ENCODE measurements around the gene POU2F1.

The POU2F1 gene

DNA sequence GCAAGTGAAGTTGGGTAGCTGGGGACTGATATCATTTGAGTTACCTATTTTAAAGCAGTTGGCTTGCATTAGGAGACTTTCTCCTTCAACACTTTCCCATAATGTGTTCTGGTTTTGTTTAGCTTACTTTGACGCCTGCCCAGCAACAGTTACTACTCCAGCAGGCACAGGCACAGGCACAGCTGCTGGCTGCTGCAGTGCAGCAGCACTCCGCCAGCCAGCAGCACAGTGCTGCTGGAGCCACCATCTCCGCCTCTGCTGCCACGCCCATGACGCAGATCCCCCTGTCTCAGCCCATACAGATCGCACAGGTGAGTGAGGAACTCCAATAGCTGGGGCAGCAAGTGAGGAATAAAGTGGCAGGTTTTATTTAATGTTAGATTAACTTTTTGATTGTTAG lies 153.3 kb downstream of the POU2F1 start:
- DNase-seq: no peak

DNA sequence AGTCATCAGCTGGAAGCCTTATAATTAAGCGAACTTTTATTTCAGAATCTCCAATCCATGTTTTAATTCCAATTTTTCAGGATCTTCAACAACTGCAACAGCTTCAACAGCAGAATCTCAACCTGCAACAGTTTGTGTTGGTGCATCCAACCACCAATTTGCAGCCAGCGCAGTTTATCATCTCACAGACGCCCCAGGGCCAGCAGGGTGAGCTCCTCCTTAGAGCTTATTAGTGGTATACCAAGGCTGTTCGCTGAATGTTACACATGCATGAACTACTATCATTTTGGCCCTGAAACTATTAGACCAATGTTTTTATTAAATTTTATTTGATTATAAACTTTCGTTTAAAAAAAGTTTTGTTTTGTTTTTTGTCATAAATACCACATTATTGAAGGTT lies 155.3 kb downstream of the POU2F1 start:
- DNase-seq: no peak

DNA sequence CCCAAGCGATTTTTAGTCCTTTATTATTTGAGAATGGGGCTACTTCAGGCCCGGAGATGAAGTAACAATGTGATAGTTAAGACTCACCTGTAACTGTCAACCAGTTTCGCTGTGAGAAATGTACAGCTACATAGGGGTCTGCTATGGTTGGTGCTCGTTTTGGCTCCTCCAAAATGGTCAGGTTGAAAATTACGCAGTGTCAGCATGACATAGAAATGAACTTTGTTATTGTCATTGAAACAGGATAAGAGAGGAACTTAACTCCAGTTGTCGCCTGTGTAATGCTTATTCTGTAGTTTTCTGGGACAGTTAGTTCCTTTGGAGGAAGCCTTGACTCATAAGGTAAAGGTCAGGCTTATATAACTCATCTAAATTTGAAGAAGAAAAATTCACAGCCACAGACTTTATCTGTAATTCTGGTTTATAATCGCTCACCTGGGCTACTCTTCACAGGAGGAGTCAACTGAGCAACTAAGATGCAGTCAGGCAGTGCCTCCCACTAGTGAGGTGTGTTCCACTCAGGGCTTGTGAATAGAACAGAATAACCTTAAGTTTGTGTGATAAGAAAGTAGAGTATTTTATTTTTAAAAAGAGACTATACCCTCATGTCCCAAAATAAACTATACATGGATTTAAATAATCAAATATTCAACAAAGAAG lies 166.7 kb downstream of the POU2F1 start:
- no peak for DNase-seq

DNA sequence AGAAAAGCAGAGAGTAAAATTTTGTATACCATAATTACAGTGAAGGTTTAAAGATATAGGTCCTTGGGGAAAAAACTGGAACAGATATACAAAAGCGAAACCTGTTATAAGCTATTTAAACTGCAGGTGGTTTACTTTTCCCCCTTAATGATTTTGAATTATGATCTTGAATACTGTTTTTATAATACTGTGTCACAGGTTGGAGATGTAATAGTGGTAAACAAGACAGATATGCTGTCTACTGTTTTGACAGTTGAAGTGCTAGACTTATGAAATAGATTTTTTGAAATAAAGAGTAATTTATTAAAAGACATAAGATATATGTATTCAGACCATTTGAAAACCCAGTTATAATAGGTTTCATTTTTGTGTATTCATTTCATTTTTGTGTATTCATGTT lies 168.3 kb downstream of the POU2F1 start:
- DNase-seq: no peak

DNA sequence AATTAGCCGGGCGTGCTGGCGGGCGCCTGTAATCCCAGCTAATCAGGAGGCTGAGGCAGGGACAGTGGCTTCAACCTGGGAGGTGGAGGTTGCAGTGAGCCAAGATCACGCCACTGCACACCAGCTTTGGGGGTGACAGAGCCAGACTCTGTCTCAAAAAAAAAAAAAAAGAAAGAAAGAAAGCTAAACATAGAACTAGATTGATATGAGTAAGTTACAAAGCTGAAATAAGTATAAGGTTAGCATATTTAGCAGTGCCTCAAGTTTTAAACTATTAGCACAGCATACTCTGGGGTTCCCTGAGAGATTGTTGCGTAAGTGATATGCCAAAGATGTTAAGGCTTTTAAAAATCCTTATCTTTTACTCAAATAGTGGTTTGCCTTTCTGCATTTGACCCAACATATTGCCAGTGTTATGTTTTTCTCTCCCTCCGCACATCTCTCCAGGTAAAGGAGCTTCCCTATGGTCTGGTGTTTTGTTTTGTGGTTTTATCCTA lies 171.6 kb downstream of the POU2F1 start:
- DNase-seq: no peak

DNA sequence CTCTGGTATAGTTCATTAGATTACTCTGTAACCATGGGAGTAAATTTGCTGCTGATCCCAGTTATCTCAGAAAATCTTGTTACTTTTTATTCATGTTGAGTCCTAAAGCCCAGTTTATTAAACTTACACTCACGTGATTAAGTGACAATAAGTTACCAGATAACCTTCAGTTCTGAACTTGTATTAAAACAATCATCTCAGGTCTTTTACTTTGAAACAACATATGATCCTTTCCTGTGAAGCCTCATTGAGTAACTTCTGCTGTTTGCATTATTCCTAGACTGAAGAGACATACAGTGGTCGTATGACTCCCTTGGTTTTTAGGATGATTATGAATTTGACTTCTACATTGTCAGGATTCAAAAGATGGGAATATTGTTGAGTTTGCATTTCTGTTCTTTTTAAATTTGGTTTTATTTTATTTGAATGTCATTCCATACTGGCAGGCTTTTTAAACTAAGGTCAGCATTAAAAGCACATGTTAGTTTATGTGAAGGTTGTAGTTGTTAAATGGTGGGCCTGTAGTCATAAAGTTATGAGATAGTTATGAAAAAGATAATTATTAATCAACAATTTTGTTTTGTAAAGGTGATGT lies 179.8 kb downstream of the POU2F1 start:
- DNase-seq: no peak

DNA sequence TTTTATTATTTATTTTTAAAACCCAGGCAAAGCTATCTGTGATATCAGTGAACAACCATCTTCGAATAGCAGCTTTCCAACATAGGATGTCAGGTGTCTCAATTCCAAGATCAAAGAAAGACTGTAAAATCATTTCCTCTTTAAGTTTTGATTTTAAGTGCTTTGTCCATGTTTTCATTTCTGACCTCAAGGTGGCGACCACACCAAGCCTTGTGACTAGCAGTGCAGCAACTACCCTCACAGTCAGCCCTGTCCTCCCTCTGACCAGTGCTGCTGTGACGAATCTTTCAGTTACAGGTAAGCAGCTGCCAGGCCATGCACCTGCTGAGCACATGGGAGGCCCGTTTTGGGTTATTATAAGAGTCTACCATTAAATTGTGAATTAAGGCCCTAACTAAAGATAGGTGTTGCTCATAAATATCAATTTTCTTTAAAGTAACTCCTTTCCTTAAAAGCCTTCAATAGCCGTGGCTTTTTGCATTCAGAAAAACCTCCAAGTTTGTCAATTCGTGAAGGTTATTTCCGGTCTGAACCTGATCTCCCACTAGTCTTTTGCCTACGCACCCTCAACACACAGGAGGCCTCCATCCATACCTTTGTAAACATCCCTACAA lies 180.7 kb downstream of the POU2F1 start:
- DNase-seq: peak; percentile 79

DNA sequence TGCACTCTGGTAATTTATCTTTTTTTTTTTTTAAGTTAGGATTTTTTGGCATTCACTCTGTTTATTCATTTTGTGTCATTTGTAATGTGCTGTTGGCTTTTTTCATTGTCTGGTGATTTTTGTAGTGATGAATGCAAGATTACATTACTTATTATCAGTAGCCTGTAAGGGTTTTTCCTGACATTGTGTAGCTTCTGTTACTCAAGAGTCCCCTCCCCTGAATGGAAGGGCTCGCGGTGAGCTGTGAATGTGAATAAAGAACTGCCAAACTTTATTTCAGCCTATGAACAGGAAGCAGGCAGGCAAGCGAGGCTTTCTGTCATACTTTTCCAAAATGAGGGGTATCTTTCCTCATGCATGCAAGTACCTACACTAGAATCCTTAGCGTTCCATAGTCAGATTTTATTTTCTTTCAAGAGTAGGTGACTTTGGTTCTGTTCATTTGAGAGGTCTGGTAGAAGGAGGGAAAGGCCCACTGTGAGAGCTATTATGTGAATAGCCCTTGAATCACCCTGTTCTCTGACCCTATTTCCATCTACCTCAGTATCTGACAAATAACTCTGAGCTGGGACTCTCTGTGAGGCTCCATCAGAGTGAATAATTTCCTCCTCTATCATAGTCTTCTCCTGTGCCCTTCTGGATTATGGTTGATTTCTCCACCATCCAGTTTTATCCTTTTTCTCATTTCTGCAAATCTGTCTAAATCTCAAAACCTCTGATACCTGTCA lies 183.6 kb downstream of the POU2F1 start:
- no peak for DNase-seq

DNA sequence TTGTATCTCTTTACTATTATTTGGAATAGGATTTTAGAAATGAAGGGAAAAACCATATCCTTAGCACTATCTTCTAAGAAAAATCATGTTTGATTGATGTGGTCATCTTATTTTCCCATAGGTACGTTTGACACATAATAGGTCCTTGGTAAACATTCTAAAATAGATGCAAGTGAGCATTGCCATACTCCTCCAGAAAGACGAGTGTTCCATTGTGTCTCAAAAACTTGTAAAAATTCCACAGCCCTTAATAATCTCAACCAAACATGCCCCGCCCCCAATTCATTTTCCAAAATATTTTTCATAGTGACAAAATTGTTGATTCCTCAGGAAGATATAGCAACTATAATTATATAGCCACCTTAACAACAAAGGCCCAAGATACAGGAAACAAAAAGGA lies 184.2 kb downstream of the POU2F1 start:
- DNase-seq: no peak

DNA sequence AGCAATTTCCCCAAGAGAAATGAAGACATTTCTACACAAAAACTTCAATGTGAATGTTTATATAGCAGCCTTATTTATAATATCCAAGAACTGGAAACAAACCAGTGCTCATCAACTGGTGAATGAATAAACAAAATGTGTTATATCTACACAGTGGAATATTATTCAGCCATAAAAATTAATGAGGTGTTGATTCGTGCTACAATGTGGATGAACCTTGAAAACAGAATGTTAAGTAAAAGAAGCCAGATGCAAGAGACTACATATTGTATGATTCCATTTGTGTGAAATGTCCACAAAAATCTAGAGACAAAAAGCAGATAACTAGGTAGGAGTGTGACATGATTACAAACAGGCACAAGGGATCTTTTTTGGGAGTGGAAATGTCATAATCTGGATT lies 187.7 kb downstream of the POU2F1 start:
- no peak for DNase-seq

DNA sequence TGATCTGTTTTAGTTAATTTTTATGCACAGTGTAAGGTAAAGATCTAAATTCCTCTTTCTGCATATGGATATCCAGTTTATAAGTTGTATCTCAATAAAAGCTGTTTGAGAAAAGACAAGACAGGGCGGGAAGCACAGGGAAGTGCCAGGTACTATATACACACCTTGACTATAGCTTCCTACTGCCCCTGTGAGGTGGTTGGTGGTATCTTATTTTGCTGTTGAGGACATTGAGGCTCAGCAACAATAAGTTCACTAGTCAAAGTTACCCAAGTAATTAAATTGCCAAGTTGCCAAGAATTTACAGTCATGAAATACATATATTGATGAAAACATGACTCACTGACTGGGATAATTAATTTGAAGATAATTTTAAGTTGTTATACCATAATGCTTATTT lies 188.5 kb downstream of the POU2F1 start:
- no peak for DNase-seq

DNA sequence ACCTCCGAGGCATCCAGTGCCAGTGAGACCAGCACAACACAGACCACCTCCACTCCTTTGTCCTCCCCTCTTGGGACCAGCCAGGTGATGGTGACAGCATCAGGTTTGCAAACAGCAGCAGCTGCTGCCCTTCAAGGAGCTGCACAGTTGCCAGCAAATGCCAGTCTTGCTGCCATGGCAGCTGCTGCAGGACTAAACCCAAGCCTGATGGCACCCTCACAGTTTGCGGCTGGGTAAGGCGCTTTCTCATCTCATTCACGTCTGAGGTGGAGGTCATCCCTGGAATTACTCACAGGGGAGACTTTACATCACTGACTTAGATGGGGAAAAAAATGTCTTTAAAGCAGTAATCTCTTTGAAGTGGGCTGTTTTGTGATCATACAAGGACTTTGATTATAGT lies 191.4 kb downstream of the POU2F1 start:
- no peak for DNase-seq

DNA sequence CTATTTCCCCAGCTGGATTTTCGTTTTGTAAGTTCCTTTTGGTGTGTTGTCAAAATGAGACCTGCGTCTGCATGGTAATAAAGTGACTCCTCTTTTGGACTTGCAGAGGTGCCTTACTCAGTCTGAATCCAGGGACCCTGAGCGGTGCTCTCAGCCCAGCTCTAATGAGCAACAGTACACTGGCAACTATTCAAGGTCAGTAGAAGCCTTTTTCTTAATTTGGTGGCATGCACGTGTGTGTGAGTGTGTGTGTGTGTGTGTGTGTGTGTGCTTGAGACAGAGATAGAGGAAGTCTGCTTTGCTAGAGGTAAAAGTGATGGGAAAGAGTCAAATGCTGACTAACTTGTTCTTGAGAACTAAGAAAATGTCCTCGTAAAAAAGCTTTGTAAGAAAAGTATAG lies 192.2 kb downstream of the POU2F1 start:
- DNase-seq: no peak

DNA sequence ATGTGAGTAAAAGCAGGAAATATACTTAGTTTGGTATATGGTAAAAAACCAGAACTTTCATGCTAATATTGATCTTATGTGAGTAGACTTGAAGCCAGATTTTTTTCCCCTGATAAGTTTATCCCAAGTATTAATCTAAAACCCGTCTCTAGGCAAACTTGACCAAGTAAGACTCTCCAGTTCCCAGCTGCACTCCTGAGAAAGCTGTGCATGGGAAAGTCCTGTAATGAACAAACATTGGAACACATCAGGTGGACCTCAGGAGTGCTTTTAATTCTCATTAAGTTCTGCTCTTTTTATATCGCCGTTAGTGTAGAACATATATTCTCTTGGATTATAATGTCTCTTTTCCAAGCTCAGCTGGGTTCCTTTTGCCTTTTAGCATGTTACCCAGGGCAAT lies 192.6 kb downstream of the POU2F1 start:
- DNase-seq: no peak

DNA sequence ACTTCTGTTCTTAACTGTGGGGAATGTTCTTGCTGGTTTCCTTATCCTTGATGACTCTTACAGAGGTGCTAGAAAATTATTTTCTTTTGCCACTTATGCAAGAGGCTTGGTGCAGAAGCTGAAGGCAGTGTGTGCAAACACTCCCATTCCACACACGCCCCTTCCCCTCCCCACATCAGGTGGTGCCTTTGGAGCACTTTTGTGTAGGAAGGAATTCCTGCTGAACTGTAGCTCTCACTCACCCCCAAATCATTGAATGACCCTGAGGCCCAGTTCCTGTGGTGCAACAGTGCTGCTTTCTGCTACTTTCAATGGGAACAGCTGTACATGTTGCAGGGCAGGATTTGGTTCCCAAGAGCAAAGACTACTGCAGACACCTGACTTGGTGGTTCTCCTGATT lies 195.8 kb downstream of the POU2F1 start:
- no peak for DNase-seq

DNA sequence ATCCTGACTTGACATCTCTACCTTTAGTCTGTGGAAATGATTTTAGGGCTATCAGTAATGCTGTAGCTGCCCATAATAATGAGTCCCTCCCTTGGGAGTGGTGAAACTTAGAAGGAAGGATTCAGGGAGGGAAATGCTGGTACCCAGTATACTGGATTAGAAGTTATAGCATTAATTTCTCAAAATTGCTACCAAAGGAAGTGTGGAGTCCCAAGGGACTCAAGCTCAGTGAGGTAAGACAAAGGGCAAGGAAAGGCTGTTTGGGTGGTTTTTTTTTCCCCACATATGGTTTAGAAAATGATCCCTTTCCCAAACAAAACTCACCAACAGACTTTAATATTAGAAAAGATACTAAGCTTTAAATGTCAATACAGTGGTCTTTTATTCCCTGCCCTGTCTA lies 197.7 kb downstream of the POU2F1 start:
- no peak for DNase-seq

DNA sequence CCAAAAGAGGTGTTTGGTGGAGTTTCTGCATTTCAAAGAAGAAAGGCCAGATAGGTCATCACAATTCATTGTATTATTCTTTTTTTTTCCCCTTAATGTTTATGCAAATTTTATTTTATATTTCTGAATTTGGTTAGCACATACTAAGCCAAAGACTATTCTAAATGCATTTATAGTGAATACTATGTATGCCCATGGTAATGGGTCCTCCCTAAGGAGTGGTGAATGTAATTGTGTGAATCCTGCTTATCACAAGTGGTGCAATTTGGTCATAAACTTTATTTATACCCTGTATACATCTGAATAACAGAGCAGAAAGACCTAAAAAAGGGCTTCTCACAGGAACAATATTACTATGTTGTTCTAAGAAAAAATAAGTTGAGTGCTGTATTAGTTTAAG lies 198.6 kb downstream of the POU2F1 start:
- no peak for DNase-seq

DNA sequence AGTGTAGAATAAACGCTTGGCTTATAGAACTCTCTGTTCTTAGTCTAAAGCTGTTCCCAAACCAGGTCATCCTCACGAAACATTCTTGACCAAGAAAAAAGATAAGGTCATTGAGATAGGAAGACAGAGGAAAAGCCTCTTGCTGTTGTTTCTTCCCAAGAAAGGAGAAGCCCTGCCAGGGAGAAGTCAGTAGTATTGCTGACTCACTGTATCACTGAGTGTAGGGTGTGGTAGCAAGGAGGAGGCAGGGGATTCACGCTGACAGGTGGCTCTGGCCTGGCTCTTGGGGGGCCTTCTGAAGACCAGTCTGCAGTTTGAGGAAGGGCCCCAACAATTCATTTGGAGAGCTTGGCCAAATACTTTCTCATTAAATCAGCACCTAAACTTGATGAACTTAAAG lies 199.8 kb downstream of the POU2F1 start:
- DNase-seq: no peak

DNA sequence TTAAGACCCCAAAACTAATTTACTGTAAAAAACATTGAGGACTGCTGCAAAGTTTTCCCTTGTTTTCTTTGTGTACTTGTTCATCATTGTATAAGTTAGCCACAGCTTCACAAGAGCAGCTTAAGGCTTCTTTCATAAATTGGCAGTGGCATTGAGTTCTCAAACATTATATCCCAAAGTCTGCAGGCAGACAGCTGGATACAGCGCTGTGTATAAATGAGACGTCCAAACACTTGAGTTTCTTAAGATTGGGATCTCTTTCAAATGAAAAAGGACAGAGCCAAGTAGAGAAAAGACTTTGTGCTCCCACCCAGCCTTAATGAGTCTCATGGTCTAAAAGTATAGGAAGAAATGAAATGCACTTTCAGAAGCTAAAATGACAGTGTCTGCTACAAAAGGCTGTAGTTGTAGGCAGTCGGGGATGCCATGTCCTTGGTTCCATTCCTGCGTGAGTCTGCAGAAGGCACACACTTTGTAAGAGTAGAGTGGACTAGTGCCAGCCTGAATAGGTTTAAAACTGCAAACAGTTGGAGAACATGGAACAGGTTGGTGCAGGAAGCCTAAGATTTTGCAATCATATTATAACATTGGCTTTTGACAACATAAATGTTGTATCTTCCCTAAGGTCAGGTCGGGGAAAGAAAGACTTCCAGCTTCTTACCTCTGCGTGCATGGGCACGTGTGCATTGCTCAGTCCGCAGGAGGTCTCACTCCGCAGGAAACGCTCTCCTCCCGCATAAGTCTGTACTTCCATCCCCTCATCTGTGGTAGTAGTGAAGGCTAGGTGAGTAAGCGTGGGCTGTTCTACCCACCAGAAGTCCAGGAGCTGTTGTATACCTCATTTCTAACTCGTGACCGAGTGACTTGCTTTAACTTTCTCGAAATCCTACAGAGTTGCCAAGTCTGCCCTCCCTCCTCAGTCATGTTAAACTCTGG lies 203.3 kb downstream of the POU2F1 start:
- no peak for DNase-seq

DNA sequence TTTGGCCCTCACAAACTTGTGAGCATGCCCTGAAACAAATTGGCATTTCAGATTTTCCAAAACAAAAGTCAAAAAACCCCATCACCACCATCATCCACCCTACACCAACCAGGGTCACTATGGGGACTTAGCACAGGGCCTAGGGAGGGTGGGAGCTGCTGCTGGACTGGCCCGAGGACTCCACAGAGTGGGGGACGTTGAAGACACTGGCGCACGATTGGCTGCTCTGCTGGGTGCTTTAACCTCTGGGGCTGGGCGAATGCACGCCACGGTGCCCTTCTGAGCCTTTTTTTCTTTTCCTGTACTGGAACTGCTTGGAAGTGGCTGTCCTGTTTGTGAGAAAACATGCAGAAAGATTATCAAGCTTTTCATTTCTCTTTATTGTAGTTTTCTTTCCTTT lies 204.8 kb downstream of the POU2F1 start:
- DNase-seq: no peak

DNA sequence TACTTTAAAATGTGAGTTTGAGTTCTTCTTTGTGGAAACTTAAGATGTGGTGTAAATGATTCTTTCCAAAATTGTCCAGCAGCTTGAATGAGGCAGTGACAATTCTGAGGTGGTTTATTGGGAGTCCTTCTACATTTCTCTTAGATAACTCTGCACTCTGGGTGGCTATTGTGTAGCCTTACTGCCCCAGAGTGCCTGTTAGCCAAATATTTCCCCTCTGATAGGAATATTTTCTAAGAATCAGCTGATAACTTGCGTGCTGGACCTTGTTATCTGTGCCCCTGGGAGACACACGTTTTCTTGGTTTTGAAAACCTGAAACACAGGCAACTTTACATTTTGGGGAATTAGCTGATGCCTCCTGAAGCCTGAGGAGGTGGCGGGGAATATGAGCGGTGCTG lies 206.0 kb downstream of the POU2F1 start:
- DNase-seq: no peak

DNA sequence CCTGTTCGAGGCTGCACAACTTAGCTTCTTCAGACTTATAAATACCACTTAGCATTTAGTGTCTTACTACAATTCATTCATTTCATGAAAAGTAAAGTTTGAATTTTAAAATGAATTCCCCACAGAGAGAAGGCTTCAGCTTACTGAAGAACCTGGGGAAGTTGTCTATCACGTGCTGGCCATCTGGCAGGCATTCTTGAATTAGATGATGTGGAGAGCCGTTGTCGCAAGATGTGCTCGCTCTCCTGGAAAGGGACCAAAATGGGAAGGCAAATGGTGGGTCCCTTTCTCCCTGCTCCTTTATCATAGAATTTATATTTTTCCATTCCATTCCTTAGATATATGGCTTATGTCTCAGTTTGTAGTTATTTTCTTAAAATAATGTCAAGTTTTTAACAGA lies 207.2 kb downstream of the POU2F1 start:
- no peak for DNase-seq

DNA sequence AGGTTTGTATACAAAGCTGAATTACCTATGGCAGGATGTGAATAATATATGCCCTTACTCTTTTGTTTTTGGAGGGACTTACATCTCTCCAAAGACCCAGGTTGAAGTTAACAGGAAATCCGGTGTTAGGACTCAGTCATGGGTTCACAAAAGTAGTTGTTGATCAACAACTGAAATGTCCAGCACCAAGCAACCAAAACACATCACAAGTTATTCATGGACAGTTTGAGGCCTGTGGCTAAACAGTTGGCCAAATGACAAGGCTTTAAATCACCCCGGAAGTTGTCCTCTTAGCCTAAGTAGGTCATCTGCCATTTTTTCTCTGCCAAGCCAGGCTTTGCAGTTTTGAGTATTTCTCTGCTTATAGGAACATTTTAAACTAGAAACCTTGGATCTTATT lies 207.7 kb downstream of the POU2F1 start:
- DNase-seq: no peak

Data from activated effector memory CD4-positive, alpha-beta T cell treated with anti-CD3 and anti-CD28 coated beads, Interleukin-2, amount 50 U/mL, for 16 hours (primary cell).